UCSD-AML1 (cell line): ENCODE results near the gene RNF224.
A peak's percentile ranks its signal among the peaks of the same experiment; 100 is the strongest.

ENCODE experiments used
- DNase-seq: peaks from one replicate; lab custom pipeline; 2025; ENCODE audit not compliant: unreplicated experiment; lab: John Stamatoyannopoulos, UW

RNF224 gene

DNA sequence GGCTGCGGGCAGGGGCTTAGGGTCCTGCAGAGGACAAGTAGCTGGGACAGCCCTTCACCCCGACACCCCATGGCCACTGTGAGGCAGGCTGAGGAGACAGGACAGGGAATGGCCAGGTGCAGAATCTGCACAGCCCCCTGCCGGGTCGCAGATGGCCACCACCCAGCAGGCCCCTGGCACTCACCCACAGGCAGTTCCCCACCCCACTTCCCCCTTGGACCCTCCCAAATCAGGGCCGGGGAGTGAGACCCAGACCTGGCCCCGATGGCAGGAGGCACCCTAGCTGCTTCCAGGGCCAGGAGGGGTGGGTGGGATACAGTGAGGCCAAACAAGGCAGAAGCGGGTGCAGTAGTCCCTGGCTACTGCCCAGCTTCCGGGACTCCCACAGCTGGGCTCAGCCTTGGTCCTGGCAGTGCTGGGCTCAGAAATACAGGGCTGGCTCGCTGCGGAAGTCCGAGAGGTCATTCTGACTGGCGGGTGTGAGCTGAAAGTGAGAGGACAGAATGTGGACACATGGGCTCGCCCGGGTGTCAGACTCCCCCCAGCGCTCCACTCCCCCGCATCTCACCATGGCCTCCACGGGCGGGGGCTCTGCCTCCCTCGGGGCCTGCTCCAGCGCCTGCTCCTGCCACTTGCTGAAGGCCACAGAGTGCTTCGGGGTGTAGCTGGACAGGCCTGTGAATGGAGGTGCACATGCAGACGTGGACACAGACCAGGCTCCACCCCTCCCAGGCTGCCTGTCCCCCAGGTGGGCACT is 35.4 kb upstream of the RNF224 start:
- DNase-seq, result no peak

DNA sequence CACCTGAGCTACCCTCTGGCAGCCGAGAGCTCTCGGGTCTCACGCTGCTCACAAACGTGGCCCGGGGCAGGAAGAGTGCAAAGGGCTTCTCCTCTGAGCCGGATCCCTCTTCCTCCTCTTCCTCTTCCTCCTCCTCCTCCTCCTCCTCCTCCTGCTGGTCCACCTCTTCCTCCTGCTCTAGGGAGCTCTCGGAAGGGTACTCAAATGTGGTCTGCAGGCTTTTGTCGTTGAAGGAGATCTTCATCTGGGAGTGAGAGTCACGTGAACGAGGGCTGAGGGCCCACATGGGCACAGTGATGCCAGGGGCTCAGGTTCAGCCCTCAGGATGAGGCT is 34.9 kb upstream of the RNF224 start:
- DNase-seq, result no peak

GRCh38 chr9:137192859-137193258 is 34.4 kb upstream of the RNF224 start:
- no peak for DNase-seq

- no peak for DNase-seq
Observed at GRCh38 chr9:137193771-137194170, 33.5 kb upstream of the RNF224 start.

DNA sequence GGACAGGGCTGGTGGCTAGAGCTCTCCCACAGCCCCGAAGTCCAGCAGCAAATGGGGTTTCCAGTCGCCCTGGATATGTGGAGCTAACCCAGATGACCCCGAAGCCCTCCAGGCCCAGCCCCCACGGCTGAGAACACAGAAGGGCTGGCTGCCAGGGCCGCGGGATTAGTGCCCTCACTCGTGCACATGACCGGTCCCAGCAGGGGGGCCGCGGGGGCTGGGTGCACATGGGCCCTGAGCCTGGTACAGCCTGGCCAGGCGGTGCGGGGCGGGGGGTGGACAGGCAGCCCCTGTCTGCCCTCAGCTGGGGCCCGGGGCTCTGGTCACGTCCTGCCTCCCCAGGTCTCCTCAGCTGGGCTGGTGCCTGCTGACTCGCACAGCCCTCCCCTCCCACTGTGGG is 32.9 kb upstream of the RNF224 start:
- no peak for DNase-seq

DNA sequence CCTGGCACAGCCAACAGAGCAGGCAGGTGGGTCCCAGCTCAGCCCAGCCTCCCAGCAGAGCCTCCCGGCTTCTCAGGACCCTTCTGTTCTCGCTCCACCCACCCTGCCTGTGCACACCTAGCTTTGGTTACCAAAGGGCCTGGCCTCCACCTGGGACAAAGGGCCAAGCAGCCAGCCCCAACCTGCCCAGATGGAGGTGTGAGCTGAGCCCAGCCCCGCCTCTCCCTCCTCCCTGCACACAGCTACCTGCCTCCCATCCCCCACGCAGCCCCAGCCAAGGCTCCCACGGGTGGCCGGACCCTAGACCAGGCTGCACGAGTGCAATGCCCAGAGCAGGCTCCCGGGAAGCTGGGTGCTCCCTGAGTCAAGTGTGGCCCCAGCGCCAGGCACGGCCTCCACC is 32.4 kb upstream of the RNF224 start:
- DNase-seq, result no peak

- DNase-seq, result no peak
Observed at GRCh38 chr9:137195525-137196220, 31.6 kb upstream of the RNF224 start.

GRCh38 chr9:137198051-137198901 is 29.0 kb upstream of the RNF224 start:
- DNase-seq, result no peak

DNA sequence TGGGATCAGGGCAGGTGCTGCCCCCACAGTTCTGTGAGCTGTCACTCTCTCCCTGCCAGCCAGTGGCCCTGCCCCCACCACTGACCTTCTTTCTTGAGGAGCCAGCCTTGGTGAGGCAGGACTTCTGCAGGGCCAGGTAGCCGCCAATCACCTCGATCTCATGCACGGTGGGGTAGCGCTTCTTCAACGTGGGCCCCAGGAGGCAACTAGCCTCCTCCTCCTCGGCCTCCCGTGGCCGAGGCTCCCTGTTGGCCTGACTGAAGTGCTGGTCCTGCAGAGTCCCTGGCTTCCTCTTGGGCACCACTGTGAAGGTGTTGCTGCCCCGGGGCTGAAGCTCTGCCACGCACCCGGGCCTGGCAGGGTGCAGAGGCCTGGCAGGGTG is 28.4 kb upstream of the RNF224 start:
- no peak for DNase-seq

GRCh38 chr9:137199411-137200121 is 27.7 kb upstream of the RNF224 start:
- DNase-seq, result no peak

- peak; percentile 99 for DNase-seq
Observed at GRCh38 chr9:137200311-137201204, 26.7 kb upstream of the RNF224 start, which contains the start of gene TPRN. TPRN (minus strand) TSS chr9:137200741; CDS start chr9:137200711, 30 bp downstream.

- no peak for DNase-seq
Observed at GRCh38 chr9:137201205-137201868, 26.0 kb upstream of the RNF224 start.

GRCh38 chr9:137202966-137203365 is 24.3 kb upstream of the RNF224 start:
- no peak for DNase-seq

GRCh38 chr9:137204731-137205125 is 22.6 kb upstream of the RNF224 start:
- no peak for DNase-seq

GRCh38 chr9:137205126-137206069 is 21.9 kb upstream of the RNF224 start, which contains the start of the genes NDOR1 and TMEM203:
NDOR1 (plus strand) TSS chr9:137205700; CDS start chr9:137205778, 78 bp downstream.
TMEM203 (minus strand) TSS chr9:137205648; CDS start chr9:137205414, 234 bp downstream.
- peak; percentile 86 for DNase-seq

GRCh38 chr9:137206602-137207001 is 20.7 kb upstream of the RNF224 start:
- DNase-seq, result no peak

- no peak for DNase-seq
Observed at GRCh38 chr9:137211532-137211931, 15.8 kb upstream of the RNF224 start.

DNA sequence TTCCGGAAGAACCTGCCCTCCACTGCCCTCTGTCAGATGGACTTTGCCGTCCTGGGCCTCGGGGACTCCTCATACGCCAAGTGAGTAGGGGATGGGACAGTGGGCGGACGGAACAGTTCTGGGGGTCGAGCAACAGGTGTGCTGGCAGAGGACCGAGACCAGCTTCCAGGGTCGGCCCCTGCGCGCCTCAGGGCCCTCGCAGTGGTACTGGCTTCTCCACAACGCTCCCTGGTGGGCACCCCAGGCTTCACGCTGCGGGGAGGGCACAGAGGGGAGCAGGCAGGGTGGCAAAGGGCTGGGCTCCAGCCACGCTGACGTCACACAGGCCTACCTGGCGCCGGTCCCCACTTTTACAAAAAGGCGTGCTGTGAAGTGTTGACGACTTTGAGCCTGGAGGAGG is 14.8 kb upstream of the RNF224 start:
- DNase-seq, result no peak
